ENCODE data around the gene USP24.

The USP24 gene

GRCh38 chr1:55107101-55107500 is 108.1 kb downstream of the USP24 start:
- no peak for DNase-seq

GRCh38 chr1:55103891-55104290 is 111.3 kb downstream of the USP24 start:
- no peak for DNase-seq

- DNase-seq = no peak
Observed at GRCh38 chr1:55095095-55095494, 120.1 kb downstream of the USP24 start.

GRCh38 chr1:55092475-55092874 is 122.7 kb downstream of the USP24 start:
- no peak for DNase-seq

GRCh38 chr1:55089683-55090082 is 125.5 kb downstream of the USP24 start:
- no peak for DNase-seq

- no peak for DNase-seq
Observed at GRCh38 chr1:55088413-55088812, 126.8 kb downstream of the USP24 start.

GRCh38 chr1:55087439-55087838 is 127.7 kb downstream of the USP24 start:
- no peak for DNase-seq

- DNase-seq = no peak
Observed at GRCh38 chr1:55084257-55084656, 130.9 kb downstream of the USP24 start.

GRCh38 chr1:55081905-55082296 is 133.3 kb downstream of the USP24 start:
- DNase-seq = no peak

- no peak for DNase-seq
Observed at GRCh38 chr1:55081188-55081904, 133.8 kb downstream of the USP24 start.

- no peak for DNase-seq
Observed at GRCh38 chr1:55079651-55080050, 135.5 kb downstream of the USP24 start.

GRCh38 chr1:55078470-55078869 is 136.7 kb downstream of the USP24 start:
- no peak for DNase-seq

GRCh38 chr1:55076356-55076755 is 138.8 kb downstream of the USP24 start:
- no peak for DNase-seq

GRCh38 chr1:55074455-55074854 is 140.7 kb downstream of the USP24 start:
- DNase-seq = no peak

- no peak for DNase-seq
Observed at GRCh38 chr1:55073187-55073916, 141.8 kb downstream of the USP24 start.

- no peak for DNase-seq
Observed at GRCh38 chr1:55071477-55071876, 143.7 kb downstream of the USP24 start.

- DNase-seq = no peak
Observed at GRCh38 chr1:55070293-55071164, 144.6 kb downstream of the USP24 start.

- no peak for DNase-seq
Observed at GRCh38 chr1:55069280-55069679, 145.9 kb downstream of the USP24 start.

- DNase-seq = no peak
Observed at GRCh38 chr1:55068638-55069037, 146.5 kb downstream of the USP24 start.

GRCh38 chr1:55067914-55068313 is 147.2 kb downstream of the USP24 start:
- no peak for DNase-seq

- DNase-seq = no peak
Observed at GRCh38 chr1:55067022-55067778, 148.0 kb downstream of the USP24 start.

- no peak for DNase-seq
Observed at GRCh38 chr1:55065648-55066047, 149.5 kb downstream of the USP24 start.

- no peak for DNase-seq
Observed at GRCh38 chr1:55064861-55065263, 150.3 kb downstream of the USP24 start.
